Cardiac fibroblast (primary cell): Measurements from ENCODE around the gene CHRM1.

ENCODE experiments used
- DNase-seq, 2 donors: peaks; one replicate each; pipeline versions ENCODE4 v3.0.0 to v3.0.0-alpha.2; 2010; ENCODE audit warnings: low read depth in 2 of 2
- H3K4me3 ChIP-seq, 2 donors: replicated peaks in 1 of 2; 1 replicate in 1 of 2; 2 replicates in 1 of 2; pipeline ENCODE4 v1.5.1; 2011; ENCODE audit warnings: low read depth in 2 of 2, low read length in 2 of 2, mild to moderate bottlenecking in 2 of 2, moderate library complexity in 1 of 2
- CTCF ChIP-seq: IDR thresholded peaks from one replicate; pipeline ENCODE4 v1.5.1; 2011; ENCODE audit warnings: low read depth, mild to moderate bottlenecking, low read length, inconsistent platforms

Gene CHRM1

GRCh38 chr11:62921201-62921572 is at the start of gene CHRM1:
Gene CHRM1, minus strand, starts transcription at chr11:62921363. Its CDS starts 10,263 bp downstream, at chr11:62911100.
- no peak for DNase-seq
- no peak for TF ChIP-seq CTCF
- no peak within 1 kb of the TSS for H3K4me3 ChIP-seq

- no peak for TF ChIP-seq CTCF
These were observed 44.4 kb upstream of the CHRM1 start for GRCh38 chr11:62965574-62965973.

GRCh38 chr11:62962391-62962790 is 41.2 kb upstream of the CHRM1 start:
- no peak for TF ChIP-seq CTCF
- no peak for DNase-seq

More at GRCh38 chr11:62965574-62965973, 44.4 kb upstream of the CHRM1 start:
- DNase-seq = no peak
- no peak overlapping the region for H3K4me3 ChIP-seq

GRCh38 chr11:62961017-62961570 is 39.9 kb upstream of the CHRM1 start:
- TF ChIP-seq CTCF = no peak
- no peak for DNase-seq
- no peak overlapping the region for H3K4me3 ChIP-seq

More at GRCh38 chr11:62962391-62962790, 41.2 kb upstream of the CHRM1 start:
- no peak overlapping the region for H3K4me3 ChIP-seq

- H3K4me3 ChIP-seq = no peak overlapping the region
- no peak for TF ChIP-seq CTCF
- DNase-seq = no peak
These were observed 38.3 kb upstream of the CHRM1 start for GRCh38 chr11:62959422-62959980.

- no peak overlapping the region for H3K4me3 ChIP-seq
- peak; percentile 17 to 45 for DNase-seq
- TF ChIP-seq CTCF = no peak
These were observed 37.6 kb upstream of the CHRM1 start for GRCh38 chr11:62958547-62959421.
